Measurements from ENCODE around the gene DCDC2C.

DNA sequence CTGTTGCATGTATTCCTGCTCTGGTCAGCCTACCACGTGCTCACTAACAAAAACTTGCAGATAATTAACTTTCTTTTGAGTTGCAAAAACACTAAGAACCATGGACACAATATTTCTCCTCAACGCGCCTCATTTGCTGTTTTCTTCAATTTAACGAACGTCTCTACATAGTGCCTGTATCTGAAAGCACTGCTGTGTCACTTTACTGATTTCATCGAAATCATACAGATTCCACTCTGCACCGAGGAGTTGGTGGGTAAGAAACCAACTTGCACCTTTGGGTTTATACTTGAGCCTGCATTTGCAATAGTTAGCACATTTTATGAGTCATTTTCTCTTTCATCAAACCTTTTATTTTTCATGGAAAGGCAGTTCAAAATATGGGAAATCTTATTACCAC, 145.8 kb downstream of the DCDC2C start:
- TF ChIP-seq EP300 (IDR thresholded peaks at IDR 0.05; ENCODE audit: borderline replicate concordance in 1 of 2, low read depth in 1 of 2, low read length in 1 of 2) (no peak), CTCF (IDR thresholded peaks at IDR 0.05) (no peak), MXI1 (IDR thresholded peaks at IDR 0.05; ENCODE audit: low read depth, low read length) (no peak), EZH2phosphoT487 (IDR thresholded peaks at IDR 0.05; ENCODE audit: borderline replicate concordance, low read depth) (no peak), YY1 (IDR thresholded peaks at IDR 0.05; ENCODE audit: low read depth) (no peak)
- TF ChIP-seq, protein P1, sequence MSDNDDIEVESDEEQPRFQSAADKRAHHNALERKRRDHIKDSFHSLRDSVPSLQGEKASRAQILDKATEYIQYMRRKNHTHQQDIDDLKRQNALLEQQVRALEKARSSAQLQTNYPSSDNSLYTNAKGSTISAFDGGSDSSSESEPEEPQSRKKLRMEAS (IDR thresholded peaks at IDR 0.05; ENCODE audit: low read depth): no peak
